ENCODE results near the gene SDR42E1. TPM values are rescaled to one million over a fixed set of nuclear protein-coding genes. Genes with fewer than 3 reads are reported as not detected.

The SDR42E1 gene
- polyA plus RNA-seq, 1 donor (not counting 4 experiments of a cell fraction or from before 2014, with no cell fraction given) = 20.3 TPM

DNA sequence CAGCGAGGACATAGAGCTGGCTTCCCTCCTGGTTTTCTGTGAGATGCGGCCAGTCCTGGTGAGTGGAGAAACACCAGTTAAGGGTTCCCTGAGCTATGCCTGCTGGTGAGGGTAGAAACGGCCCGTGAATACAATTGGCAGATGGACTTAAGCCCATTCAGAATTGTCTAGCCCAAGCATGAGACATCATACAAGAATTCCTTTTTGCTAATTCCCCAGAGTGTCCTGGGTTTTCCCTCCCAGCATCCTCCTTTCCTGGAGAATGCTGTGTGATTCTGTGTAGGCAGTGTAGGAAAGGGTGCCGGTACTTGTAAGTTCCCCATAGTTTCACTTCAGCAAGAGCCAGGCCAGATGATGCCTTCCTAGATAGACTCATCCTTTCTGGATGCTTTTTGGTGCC lies 65.1 kb downstream of the SDR42E1 start:
- TF ChIP-seq EZH2 (IDR thresholded peaks at IDR 0.05; ENCODE audit: low read length) = no peak
- TF ChIP-seq, protein P1, sequence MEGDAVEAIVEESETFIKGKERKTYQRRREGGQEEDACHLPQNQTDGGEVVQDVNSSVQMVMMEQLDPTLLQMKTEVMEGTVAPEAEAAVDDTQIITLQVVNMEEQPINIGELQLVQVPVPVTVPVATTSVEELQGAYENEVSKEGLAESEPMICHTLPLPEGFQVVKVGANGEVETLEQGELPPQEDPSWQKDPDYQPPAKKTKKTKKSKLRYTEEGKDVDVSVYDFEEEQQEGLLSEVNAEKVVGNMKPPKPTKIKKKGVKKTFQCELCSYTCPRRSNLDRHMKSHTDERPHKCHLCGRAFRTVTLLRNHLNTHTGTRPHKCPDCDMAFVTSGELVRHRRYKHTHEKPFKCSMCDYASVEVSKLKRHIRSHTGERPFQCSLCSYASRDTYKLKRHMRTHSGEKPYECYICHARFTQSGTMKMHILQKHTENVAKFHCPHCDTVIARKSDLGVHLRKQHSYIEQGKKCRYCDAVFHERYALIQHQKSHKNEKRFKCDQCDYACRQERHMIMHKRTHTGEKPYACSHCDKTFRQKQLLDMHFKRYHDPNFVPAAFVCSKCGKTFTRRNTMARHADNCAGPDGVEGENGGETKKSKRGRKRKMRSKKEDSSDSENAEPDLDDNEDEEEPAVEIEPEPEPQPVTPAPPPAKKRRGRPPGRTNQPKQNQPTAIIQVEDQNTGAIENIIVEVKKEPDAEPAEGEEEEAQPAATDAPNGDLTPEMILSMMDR (optimal IDR thresholded peaks at IDR 0.05 in 1 of 3, IDR thresholded peaks at IDR 0.05 in 1 of 3, conservative IDR thresholded peaks at IDR 0.05 in 1 of 3; ENCODE audit: extremely low read depth in 1 of 3, insufficient read depth in 2 of 3, low read length in 3 of 3) = no peak

DNA sequence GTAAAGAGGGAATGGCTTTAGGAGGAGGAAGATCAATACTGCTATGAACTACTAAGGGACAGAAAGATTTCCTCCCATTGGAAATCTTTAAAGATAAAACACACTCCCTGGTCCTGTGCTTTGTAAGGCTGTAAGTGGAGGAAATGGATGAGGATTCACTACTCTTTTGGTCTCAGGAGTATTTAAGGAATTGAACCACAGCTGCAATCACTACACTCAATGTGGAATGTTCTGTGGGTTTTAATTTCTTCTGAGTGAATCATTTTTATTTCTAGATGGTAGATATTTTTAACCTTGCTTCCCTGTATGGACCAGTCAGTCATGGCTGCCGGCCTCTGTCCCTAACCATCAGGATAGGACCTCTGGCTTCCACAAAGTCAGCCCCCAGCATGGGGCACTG lies 65.6 kb downstream of the SDR42E1 start:
- H4K20me1 ChIP-seq (ENCODE audit: control insufficient read depth, extremely low read depth, insufficient read depth, low read length) = no peaks in the 10 kb centered on the region
- no peaks in the 10 kb centered on the region for H3K27me3 ChIP-seq (ENCODE audit: control insufficient read depth, extremely low read depth, insufficient read depth, low read length)
- FAIRE-seq (no peak), DNase-seq (ENCODE audit: low read depth, low spot score) (no peak)
- H3K4me2 ChIP-seq (ENCODE audit: control insufficient read depth, extremely low read depth, insufficient read depth, low read depth, low read length) = no peak overlapping the region
- TF ChIP-seq, protein P1 (optimal IDR thresholded peaks at IDR 0.05 in 1 of 3, IDR thresholded peaks at IDR 0.05 in 1 of 3, conservative IDR thresholded peaks at IDR 0.05 in 1 of 3; ENCODE audit: extremely low read depth in 1 of 3, insufficient read depth in 2 of 3, low read length in 3 of 3) = no peak
- no peak for TF ChIP-seq EZH2 (IDR thresholded peaks at IDR 0.05; ENCODE audit: low read length)
- H3K79me2 ChIP-seq (ENCODE audit: control insufficient read depth, insufficient read depth, low read length) = no peaks in the 10 kb centered on the region
- dilution Hi-C loops (cut with MboI; ENCODE audit: extremely low pct_ligation_motif_present, low sequenced_read_pairs) = no loop called here
- no peak overlapping the region for H2AFZ ChIP-seq (ENCODE audit: control insufficient read depth, low read length)
- H3K36me3 ChIP-seq (ENCODE audit: control insufficient read depth in 2 of 2, extremely low read depth in 1 of 2, insufficient read depth in 2 of 2, low read length in 2 of 2) = no peaks in the 10 kb centered on the region
- H3K27ac ChIP-seq (ENCODE audit: control insufficient read depth, insufficient read depth, low read length) = no peak overlapping the region
- H3K9ac ChIP-seq (ENCODE audit: control insufficient read depth, extremely low read depth, insufficient read depth, low read length) = no peak overlapping the region
- H3K9me1 ChIP-seq (ENCODE audit: control insufficient read depth, extremely low read depth, insufficient read depth, low read length) = no peaks in the 10 kb centered on the region
- peaks cover 7% of the 10 kb centered on the region for H3K4me1 ChIP-seq (ENCODE audit: control insufficient read depth, extremely low read depth, insufficient read depth, low read length)
- no peaks in the 10 kb centered on the region for H3K9me3 ChIP-seq (ENCODE audit: control insufficient read depth, low read depth, low read length)
- H3K4me3 ChIP-seq (ENCODE audit: control insufficient read depth in 2 of 3, extremely low read depth in 1 of 3, insufficient read depth in 2 of 3, low read depth in 1 of 3, low read length in 3 of 3) = no peak overlapping the region

More for the DNA sequence above, 65.1 kb downstream of the SDR42E1 start:
- Histone ChIP-seq H2AFZ (ENCODE audit: control insufficient read depth, low read length) (no peak overlapping the region), H3K27me3 (ENCODE audit: control insufficient read depth, extremely low read depth, insufficient read depth, low read length) (no peaks in the 10 kb centered on the region), H4K20me1 (ENCODE audit: control insufficient read depth, extremely low read depth, insufficient read depth, low read length) (no peaks in the 10 kb centered on the region), H3K9ac (ENCODE audit: control insufficient read depth, extremely low read depth, insufficient read depth, low read length) (no peak overlapping the region), H3K4me3 (ENCODE audit: control insufficient read depth in 2 of 3, extremely low read depth in 1 of 3, insufficient read depth in 2 of 3, low read depth in 1 of 3, low read length in 3 of 3) (no peak overlapping the region), H3K4me1 (ENCODE audit: control insufficient read depth, extremely low read depth, insufficient read depth, low read length) (peaks cover 2% of the 10 kb centered on the region), H3K36me3 (ENCODE audit: control insufficient read depth in 2 of 2, extremely low read depth in 1 of 2, insufficient read depth in 2 of 2, low read length in 2 of 2) (no peaks in the 10 kb centered on the region), H3K4me2 (ENCODE audit: control insufficient read depth, extremely low read depth, insufficient read depth, low read depth, low read length) (no peak overlapping the region), H3K9me1 (ENCODE audit: control insufficient read depth, extremely low read depth, insufficient read depth, low read length) (no peaks in the 10 kb centered on the region), H3K27ac (ENCODE audit: control insufficient read depth, insufficient read depth, low read length) (no peak overlapping the region), H3K9me3 (ENCODE audit: control insufficient read depth, low read depth, low read length) (no peaks in the 10 kb centered on the region), H3K79me2 (ENCODE audit: control insufficient read depth, insufficient read depth, low read length) (no peaks in the 10 kb centered on the region)
- FAIRE-seq (no peak), DNase-seq (ENCODE audit: low read depth, low spot score) (no peak)
- dilution Hi-C loops (cut with MboI; ENCODE audit: extremely low pct_ligation_motif_present, low sequenced_read_pairs) = no loop called here

Data from keratinocyte (primary cell).